Epidermal melanocyte (primary cell): ENCODE data around the gene KEAP1.

Experiments
- DNase-seq: peaks from one replicate; pipeline ENCODE4 v3.0.0; 2011; ENCODE audit warnings: low spot score; ENCODE audit not compliant: insufficient read length

Gene KEAP1

GRCh38 chr19:10450853-10451609, 52.1 kb downstream of the KEAP1 start:
- DNase-seq, result peak; percentile 17

DNA sequence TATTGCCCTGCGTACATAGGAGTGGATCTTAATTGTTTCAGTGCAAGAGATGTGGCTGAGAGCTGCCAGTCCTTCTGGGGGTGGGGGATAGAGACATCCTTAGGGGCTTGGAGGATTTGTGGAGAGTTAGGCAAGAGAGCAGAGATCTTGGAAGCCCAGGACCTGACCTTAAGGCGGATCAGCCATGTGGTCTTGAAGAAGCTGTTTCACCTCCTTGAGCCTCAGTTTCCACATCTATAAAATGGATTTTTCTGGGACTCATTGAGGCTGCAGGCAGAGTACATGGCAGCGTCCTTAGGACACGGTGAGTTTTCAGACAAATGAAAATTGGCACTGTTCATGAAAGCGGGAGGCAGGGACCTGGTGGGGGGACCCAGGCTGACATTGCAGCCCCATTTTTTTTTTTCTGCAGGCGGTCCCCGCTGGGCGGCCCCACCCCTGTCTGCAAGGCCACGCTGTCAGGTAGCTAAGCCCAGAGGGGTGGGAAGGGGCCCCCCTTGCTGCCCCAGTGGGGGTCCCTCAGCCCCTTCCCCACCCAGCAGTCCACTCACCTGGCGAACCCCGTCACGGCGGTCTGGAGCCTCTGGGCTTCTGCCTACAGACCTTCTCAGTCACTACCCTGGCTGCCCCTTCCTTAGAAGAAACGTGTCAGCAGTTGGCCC, 52.8 kb downstream of the KEAP1 start:
- DNase-seq, result peak; percentile 11

GRCh38 chr19:10449037-10449436, 54.1 kb downstream of the KEAP1 start:
- peak; percentile 0 for DNase-seq

- no peak for DNase-seq
These were observed 60.5 kb downstream of the KEAP1 start for GRCh38 chr19:10442698-10443097.

DNA sequence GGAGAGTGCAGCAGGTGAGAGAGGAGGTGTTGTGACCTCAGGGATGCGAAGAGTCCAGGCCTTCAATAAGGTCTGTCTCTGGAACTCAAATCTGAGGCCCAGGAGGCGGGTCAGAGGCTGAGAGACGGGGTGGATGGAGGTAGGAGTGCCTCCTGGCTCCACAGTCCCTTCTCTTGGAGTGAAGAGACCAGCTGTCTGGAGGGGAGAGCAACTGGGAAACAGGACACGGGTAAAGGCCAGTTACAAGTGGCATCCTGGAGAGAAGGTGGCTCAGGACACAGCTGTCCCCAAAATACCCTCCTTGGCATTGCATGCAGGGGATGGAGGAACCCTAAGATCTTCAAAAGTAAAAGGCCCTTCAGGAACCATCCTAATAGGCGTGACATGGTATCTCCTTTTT, 63.6 kb downstream of the KEAP1 start:
- DNase-seq, result no peak
